SK-N-MC (cell line): ENCODE measurements around the gene HNRNPC.

Experiments used
- EZH2 ChIP-seq: fragments of 200-600 bp; sonication (generic); IDR thresholded peaks from one replicate; pipeline ENCODE4 v1.6.1; 2017; ENCODE audit warnings: antibody characterized with exemption
- POLR2AphosphoS5 ChIP-seq: IDR thresholded peaks from 2 replicates; pipeline ENCODE4 v1.6.1; 2012; ENCODE audit warnings: mild to moderate bottlenecking, low read depth, low read length, borderline replicate concordance

DNA sequence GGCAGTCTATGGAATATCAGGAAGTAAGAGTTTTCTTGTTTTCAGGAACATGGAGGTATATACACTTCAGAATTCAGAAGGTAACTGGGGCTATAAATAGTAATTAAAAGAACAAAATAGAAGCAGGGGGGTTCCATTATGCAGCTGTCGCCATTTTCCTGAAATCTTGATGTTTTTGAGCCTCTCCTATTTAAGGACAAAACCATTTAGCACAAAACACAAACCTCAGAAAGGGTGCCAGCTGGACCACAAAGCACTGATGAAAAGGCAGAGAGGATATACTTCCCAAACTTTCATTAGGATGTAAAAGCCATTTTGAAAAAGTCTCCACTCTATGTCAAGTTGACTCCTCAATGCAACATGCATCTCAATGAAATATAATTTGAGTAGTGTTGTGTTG lies 59.2 kb downstream of the HNRNPC start:
- TF ChIP-seq POLR2AphosphoS5 (no peak), EZH2 (no peak)
